ENCODE measurements around the gene IGSF21.
A peak's percentile ranks its signal among the peaks of the same experiment; 100 is the strongest.

IGSF21 gene

GRCh38 chr1:18100060-18100459, 7.5 kb upstream of the IGSF21 start:
- no peak overlapping the region for H3K27ac Mint-ChIP-seq
- H3K27me3 Mint-ChIP-seq (ENCODE audit: low read depth) = peaks cover 95% of the 10 kb centered on the region
- H3K4me3 Mint-ChIP-seq = no peak overlapping the region
- H3K9me3 Mint-ChIP-seq = peaks cover 5% of the 10 kb centered on the region
- H3K4me1 Mint-ChIP-seq = no peaks in the 10 kb centered on the region
- no peaks in the 10 kb centered on the region for H3K36me3 Mint-ChIP-seq (ENCODE audit: low read depth)
- TF ChIP-seq CTCF (IDR thresholded peaks at IDR 0.05; ENCODE audit: unreplicated experiment in 3 of 3) = no peak

- peak; percentile 73 to 85 (median 81) for TF ChIP-seq CTCF (IDR thresholded peaks at IDR 0.05; ENCODE audit: unreplicated experiment in 3 of 3)
- H3K4me1 Mint-ChIP-seq = no peaks in the 10 kb centered on the region
- no peak overlapping the region for H3K27ac Mint-ChIP-seq
- H3K27me3 Mint-ChIP-seq (ENCODE audit: low read depth) = peaks cover 97% of the 10 kb centered on the region
- no peaks in the 10 kb centered on the region for H3K36me3 Mint-ChIP-seq (ENCODE audit: low read depth)
- peaks cover 2% of the 10 kb centered on the region for H3K9me3 Mint-ChIP-seq
- no peak overlapping the region for H3K4me3 Mint-ChIP-seq
These were observed 7.0 kb upstream of the IGSF21 start for GRCh38 chr1:18100491-18101063.

GRCh38 chr1:18101508-18101907, 6.1 kb upstream of the IGSF21 start:
- no peaks in the 10 kb centered on the region for H3K9me3 Mint-ChIP-seq
- TF ChIP-seq CTCF (IDR thresholded peaks at IDR 0.05; ENCODE audit: unreplicated experiment in 3 of 3) = no peak
- H3K27me3 Mint-ChIP-seq (ENCODE audit: low read depth) = peaks cover 97% of the 10 kb centered on the region
- no peak overlapping the region for H3K4me3 Mint-ChIP-seq
- no peak overlapping the region for H3K27ac Mint-ChIP-seq
- no peaks in the 10 kb centered on the region for H3K36me3 Mint-ChIP-seq (ENCODE audit: low read depth)
- no peaks in the 10 kb centered on the region for H3K4me1 Mint-ChIP-seq

GRCh38 chr1:18103788-18104421, 3.7 kb upstream of the IGSF21 start:
- Mint-ChIP-seq H3K4me3 (no peak overlapping the region), H3K27me3 (ENCODE audit: low read depth) (peaks cover 95% of the 10 kb centered on the region), H3K4me1 (peaks cover 14% of the 10 kb centered on the region)

GRCh38 chr1:18104546-18105100, 3.0 kb upstream of the IGSF21 start:
- Mint-ChIP-seq H3K27me3 (ENCODE audit: low read depth) (peaks cover 95% of the 10 kb centered on the region), H3K27ac (no peak overlapping the region), H3K9me3 (no peaks in the 10 kb centered on the region), H3K4me3 (no peak overlapping the region), H3K36me3 (ENCODE audit: low read depth) (no peaks in the 10 kb centered on the region), H3K4me1 (peaks cover 14% of the 10 kb centered on the region)
- TF ChIP-seq CTCF (IDR thresholded peaks at IDR 0.05; ENCODE audit: unreplicated experiment in 3 of 3) = no peak

More at GRCh38 chr1:18103788-18104421, 3.7 kb upstream of the IGSF21 start:
- no peaks in the 10 kb centered on the region for H3K36me3 Mint-ChIP-seq (ENCODE audit: low read depth)
- H3K27ac Mint-ChIP-seq = no peak overlapping the region
- no peak for TF ChIP-seq CTCF (IDR thresholded peaks at IDR 0.05; ENCODE audit: unreplicated experiment in 3 of 3)
- no peaks in the 10 kb centered on the region for H3K9me3 Mint-ChIP-seq

- peaks cover 14% of the 10 kb centered on the region for H3K4me1 Mint-ChIP-seq
- H3K4me3 Mint-ChIP-seq = no peak overlapping the region
- peaks cover 95% of the 10 kb centered on the region for H3K27me3 Mint-ChIP-seq (ENCODE audit: low read depth)
- H3K27ac Mint-ChIP-seq = no peak overlapping the region
- H3K36me3 Mint-ChIP-seq (ENCODE audit: low read depth) = no peaks in the 10 kb centered on the region
- no peak for TF ChIP-seq CTCF (IDR thresholded peaks at IDR 0.05; ENCODE audit: unreplicated experiment in 3 of 3)
- H3K9me3 Mint-ChIP-seq = no peaks in the 10 kb centered on the region
These were observed 2.4 kb upstream of the IGSF21 start for GRCh38 chr1:18105196-18105595.

Data from nephron (organoid).